Mucosa of stomach (tissue), 1 donor: Measurements from ENCODE around the gene CD46.
A peak's percentile ranks its signal among the peaks of the same experiment; 100 is the strongest.

Experiments used
- H3K27me3 ChIP-seq: one replicate; pipeline ENCODE4 v1.7.0; 2013; ENCODE audit warnings: mild to moderate bottlenecking, low read length; ENCODE audit not compliant: control insufficient read depth, insufficient read depth
- H3K36me3 ChIP-seq: one replicate; pipeline ENCODE4 v1.7.0; 2013; ENCODE audit warnings: low read length; ENCODE audit not compliant: control insufficient read depth, insufficient read depth
- H3K4me1 ChIP-seq: one replicate; pipeline ENCODE4 v1.7.0; 2013; ENCODE audit warnings: mild to moderate bottlenecking, low read length; ENCODE audit not compliant: control insufficient read depth, insufficient read depth
- H3K4me3 ChIP-seq: one replicate; pipeline ENCODE4 v1.7.0; 2013; ENCODE audit warnings: low read length
- H3K9ac ChIP-seq: one replicate; pipeline ENCODE4 v1.7.0; 2013; ENCODE audit warnings: mild to moderate bottlenecking, low read length, moderate library complexity
- H3K9me3 ChIP-seq: one replicate; pipeline ENCODE4 v1.7.0; 2013; ENCODE audit warnings: mild to moderate bottlenecking, low read length, moderate library complexity; ENCODE audit not compliant: control insufficient read depth
- donor health status: Pancreatic carcinoma.

Gene CD46

GRCh38 chr1:207838156-207839082, 86.6 kb downstream of the CD46 start:
- Histone ChIP-seq H3K4me1 (peaks cover 40% of the 10 kb centered on the region), H3K36me3 (peaks cover 5% of the 10 kb centered on the region), H3K27me3 (no peaks in the 10 kb centered on the region), H3K9ac (peak overlapping the region; percentile 28), H3K4me3 (no peak overlapping the region), H3K9me3 (no peaks in the 10 kb centered on the region)

- Histone ChIP-seq H3K9ac (no peak overlapping the region), H3K4me1 (peaks cover 38% of the 10 kb centered on the region), H3K27me3 (no peaks in the 10 kb centered on the region), H3K4me3 (no peak overlapping the region), H3K36me3 (peaks cover 5% of the 10 kb centered on the region), H3K9me3 (no peaks in the 10 kb centered on the region)
Observed at GRCh38 chr1:207839083-207839413, 87.2 kb downstream of the CD46 start.

GRCh38 chr1:207840380-207840779, 88.5 kb downstream of the CD46 start:
- Histone ChIP-seq H3K9ac (no peak overlapping the region), H3K27me3 (no peaks in the 10 kb centered on the region), H3K4me3 (no peak overlapping the region), H3K4me1 (peaks cover 35% of the 10 kb centered on the region), H3K9me3 (no peaks in the 10 kb centered on the region), H3K36me3 (peaks cover 5% of the 10 kb centered on the region)

- H3K4me1 ChIP-seq: peaks cover 30% of the 10 kb centered on the region
- no peaks in the 10 kb centered on the region for H3K9me3 ChIP-seq
- H3K36me3 ChIP-seq: peaks cover 5% of the 10 kb centered on the region
- no peaks in the 10 kb centered on the region for H3K27me3 ChIP-seq
- no peak overlapping the region for H3K9ac ChIP-seq
- H3K4me3 ChIP-seq: no peak overlapping the region
Observed at GRCh38 chr1:207841293-207841692, 89.4 kb downstream of the CD46 start.

- peaks cover 5% of the 10 kb centered on the region for H3K36me3 ChIP-seq
- no peaks in the 10 kb centered on the region for H3K27me3 ChIP-seq
- peaks cover 24% of the 10 kb centered on the region for H3K4me1 ChIP-seq
- H3K4me3 ChIP-seq: no peak overlapping the region
- no peak overlapping the region for H3K9ac ChIP-seq
- H3K9me3 ChIP-seq: no peaks in the 10 kb centered on the region
Observed at GRCh38 chr1:207841901-207842300, 90.0 kb downstream of the CD46 start.

- Histone ChIP-seq H3K4me1 (peaks cover 21% of the 10 kb centered on the region), H3K9ac (no peak overlapping the region), H3K9me3 (no peaks in the 10 kb centered on the region), H3K4me3 (no peak overlapping the region), H3K36me3 (peaks cover 5% of the 10 kb centered on the region), H3K27me3 (no peaks in the 10 kb centered on the region)
Observed at GRCh38 chr1:207842506-207842905, 90.7 kb downstream of the CD46 start.

GRCh38 chr1:207844371-207844770, 92.5 kb downstream of the CD46 start:
- H3K4me1 ChIP-seq: peaks cover 19% of the 10 kb centered on the region
- H3K36me3 ChIP-seq: peaks cover 5% of the 10 kb centered on the region

More at GRCh38 chr1:207844371-207844770, 92.5 kb downstream of the CD46 start:
- Histone ChIP-seq H3K27me3 (no peaks in the 10 kb centered on the region), H3K4me3 (no peak overlapping the region), H3K9ac (no peak overlapping the region), H3K9me3 (no peaks in the 10 kb centered on the region)
